Measurements from ENCODE around the gene TST.
"Not testable (repeated sequence)": the region's sequence is repeated elsewhere in the genome, so short reads cannot be mapped to it uniquely, and the experiment has no call there.

Gene TST

DNA sequence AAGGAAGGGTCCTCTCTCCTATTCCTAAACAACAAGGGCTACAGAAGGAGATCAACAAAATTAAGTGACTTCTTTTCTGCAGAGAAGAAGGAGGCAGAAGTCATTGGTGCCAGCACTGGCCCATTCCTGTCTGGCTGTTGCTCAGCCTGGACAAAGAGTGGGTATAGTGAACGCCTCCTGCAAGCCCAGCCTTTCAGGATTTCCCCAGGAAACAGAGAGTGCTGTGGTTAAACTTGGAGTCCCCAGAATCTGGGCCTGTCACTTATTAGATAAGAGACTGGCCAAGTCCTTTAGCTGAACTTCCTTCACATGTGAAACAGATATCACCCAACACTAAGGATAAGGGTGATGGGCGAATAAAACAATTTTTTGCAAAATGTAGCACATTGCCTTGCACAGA lies 10.9 kb downstream of the TST start:
- Histone ChIP-seq H3K9me3 (replicated peaks; ENCODE audit: low read length) (no peaks in the 10 kb centered on the region), H3K4me3 (ENCODE audit: low read length) (no peak overlapping the region), H3K27me3 (ENCODE audit: control insufficient read depth, insufficient read depth, low read length) (peaks cover 45% of the 10 kb centered on the region), H3K9ac (ENCODE audit: low read depth, low read length) (no peak overlapping the region), H3K4me1 (ENCODE audit: control insufficient read depth, insufficient read depth, low read length) (peaks cover 5% of the 10 kb centered on the region), H3K4me2 (ENCODE audit: low read length) (no peak overlapping the region), H3K36me3 (ENCODE audit: insufficient read depth, low read length) (no peaks in the 10 kb centered on the region)

DNA sequence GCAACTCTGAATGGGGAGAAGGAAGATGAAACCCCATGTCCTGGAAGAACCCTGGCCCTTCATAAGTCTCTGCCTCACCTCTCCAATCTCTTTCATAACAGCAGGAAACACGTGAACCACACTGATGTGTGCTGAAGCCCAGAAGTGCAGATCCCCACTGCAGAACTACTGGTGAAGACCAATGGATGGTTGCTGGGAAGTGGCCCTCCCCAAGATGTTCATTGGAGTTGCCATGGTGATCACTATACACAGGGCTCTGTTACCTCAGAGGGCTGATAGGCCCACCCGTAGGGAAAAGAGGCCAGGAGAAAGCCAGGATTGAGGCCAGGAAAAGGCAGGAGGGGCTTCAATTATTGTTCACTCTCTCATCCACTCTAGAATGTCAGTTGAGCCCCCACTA lies 11.6 kb downstream of the TST start:
- H3K9ac ChIP-seq (ENCODE audit: low read depth, low read length): no peak overlapping the region
- no peaks in the 10 kb centered on the region for H3K9me3 ChIP-seq (replicated peaks; ENCODE audit: low read length)
- no peaks in the 10 kb centered on the region for H3K36me3 ChIP-seq (ENCODE audit: insufficient read depth, low read length)
- H3K4me2 ChIP-seq (ENCODE audit: low read length): no peak overlapping the region
- H3K4me1 ChIP-seq (ENCODE audit: control insufficient read depth, insufficient read depth, low read length): peaks cover 5% of the 10 kb centered on the region
- peaks cover 52% of the 10 kb centered on the region for H3K27me3 ChIP-seq (ENCODE audit: control insufficient read depth, insufficient read depth, low read length)
- H3K4me3 ChIP-seq (ENCODE audit: low read length): no peak overlapping the region

DNA sequence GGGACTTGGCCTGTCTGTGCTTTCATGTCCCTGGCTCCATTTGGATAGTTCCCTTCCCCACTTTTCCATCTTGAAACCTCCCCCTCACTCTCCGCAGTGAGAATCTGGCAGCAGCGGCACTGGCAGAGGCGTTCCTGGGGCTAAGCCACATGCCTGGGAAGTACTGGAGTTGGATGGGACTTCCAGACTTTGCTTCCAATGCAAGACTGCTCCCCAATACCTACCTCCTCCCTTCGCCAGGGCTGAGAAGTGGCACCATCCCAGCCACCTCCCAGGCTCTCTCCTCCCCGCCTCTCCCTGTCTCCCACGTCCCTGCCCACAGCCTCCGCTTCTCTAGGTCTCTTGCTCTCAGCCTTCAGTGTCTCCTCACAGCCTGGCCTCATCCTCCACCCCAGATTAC lies 16.6 kb downstream of the TST start:
- no peaks in the 10 kb centered on the region for H3K36me3 ChIP-seq (ENCODE audit: insufficient read depth, low read length)
- no peak overlapping the region for H3K4me2 ChIP-seq (ENCODE audit: low read length)
- H3K9me3 ChIP-seq (replicated peaks; ENCODE audit: low read length): no peaks in the 10 kb centered on the region
- H3K27me3 ChIP-seq (ENCODE audit: control insufficient read depth, insufficient read depth, low read length): peaks cover 54% of the 10 kb centered on the region
- H3K4me1 ChIP-seq (ENCODE audit: control insufficient read depth, insufficient read depth, low read length): peaks cover 5% of the 10 kb centered on the region
- H3K4me3 ChIP-seq (ENCODE audit: low read length): no peak overlapping the region
- H3K9ac ChIP-seq (ENCODE audit: low read depth, low read length): no peak overlapping the region

DNA sequence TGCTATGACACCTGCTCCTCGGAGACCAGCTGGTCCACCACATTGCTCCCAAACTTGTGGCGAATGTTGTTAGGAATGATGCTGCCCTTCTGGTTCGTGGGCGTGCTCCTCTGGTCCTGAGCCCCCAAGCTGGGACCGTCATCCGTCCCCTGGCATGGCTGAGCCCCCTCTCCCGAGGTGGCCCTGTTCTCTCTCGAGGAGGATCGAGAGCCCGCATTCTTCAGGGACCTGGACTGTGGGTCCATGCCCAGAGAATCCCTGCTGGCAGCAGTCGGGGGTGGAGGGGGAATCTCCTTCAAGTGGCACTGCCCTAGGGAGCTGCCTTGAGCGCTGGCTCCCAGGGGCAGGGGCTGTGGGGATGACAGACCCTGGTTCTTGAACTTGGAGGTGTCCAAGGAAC lies 17.4 kb downstream of the TST start:
- Histone ChIP-seq H3K9me3 (replicated peaks; ENCODE audit: low read length) (no peaks in the 10 kb centered on the region), H3K4me2 (ENCODE audit: low read length) (no peak overlapping the region), H3K27me3 (ENCODE audit: control insufficient read depth, insufficient read depth, low read length) (peaks cover 53% of the 10 kb centered on the region), H3K36me3 (ENCODE audit: insufficient read depth, low read length) (no peaks in the 10 kb centered on the region), H3K4me3 (ENCODE audit: low read length) (no peak overlapping the region), H3K9ac (ENCODE audit: low read depth, low read length) (no peak overlapping the region), H3K4me1 (ENCODE audit: control insufficient read depth, insufficient read depth, low read length) (peaks cover 5% of the 10 kb centered on the region)

DNA sequence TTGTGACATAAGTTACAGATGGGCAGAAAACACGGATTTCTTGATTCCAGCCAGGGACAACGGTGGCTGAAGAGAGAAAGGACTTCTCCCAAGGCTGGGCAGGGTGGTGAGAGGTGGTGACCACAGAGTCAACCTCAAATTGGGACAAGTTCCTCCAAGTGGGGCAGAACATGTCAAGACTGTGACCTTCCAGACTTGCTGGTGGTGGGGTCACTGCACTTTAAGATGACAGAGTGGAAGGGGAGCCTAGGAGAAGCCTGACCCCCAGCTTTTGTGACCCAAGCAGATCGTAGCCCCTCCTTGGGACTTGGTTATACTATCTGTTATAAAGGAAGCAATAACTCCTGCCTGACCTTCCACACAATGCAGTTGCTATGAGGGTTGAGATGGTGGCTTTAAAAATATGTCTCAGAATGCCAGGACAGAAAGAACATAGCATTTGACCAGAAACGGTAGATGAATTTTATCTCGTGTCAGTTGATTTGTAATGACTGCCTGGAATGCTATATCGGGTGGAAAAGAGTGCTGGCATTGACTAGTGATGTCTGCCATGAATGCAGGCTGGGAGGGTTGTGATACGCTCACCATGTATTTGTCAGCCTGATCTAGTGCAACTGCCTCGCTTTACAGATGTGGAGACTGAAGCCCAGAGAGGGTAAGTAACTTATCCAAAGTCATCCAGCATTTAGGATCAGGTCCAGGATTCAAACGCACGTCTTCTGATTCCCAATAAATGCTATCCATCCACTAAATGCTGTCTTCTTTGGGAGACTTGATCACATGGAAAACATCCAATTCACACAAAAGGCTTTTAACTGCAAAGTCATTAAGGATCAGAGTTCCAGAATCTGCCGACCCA lies 18.3 kb downstream of the TST start:
- Histone ChIP-seq H3K4me2 (ENCODE audit: low read length) (no peak overlapping the region), H3K9me3 (replicated peaks; ENCODE audit: low read length) (no peaks in the 10 kb centered on the region), H3K36me3 (ENCODE audit: insufficient read depth, low read length) (no peaks in the 10 kb centered on the region), H3K27me3 (ENCODE audit: control insufficient read depth, insufficient read depth, low read length) (peaks cover 49% of the 10 kb centered on the region), H3K4me1 (ENCODE audit: control insufficient read depth, insufficient read depth, low read length) (peaks cover 5% of the 10 kb centered on the region), H3K9ac (ENCODE audit: low read depth, low read length) (no peak overlapping the region), H3K4me3 (ENCODE audit: low read length) (no peak overlapping the region)

DNA sequence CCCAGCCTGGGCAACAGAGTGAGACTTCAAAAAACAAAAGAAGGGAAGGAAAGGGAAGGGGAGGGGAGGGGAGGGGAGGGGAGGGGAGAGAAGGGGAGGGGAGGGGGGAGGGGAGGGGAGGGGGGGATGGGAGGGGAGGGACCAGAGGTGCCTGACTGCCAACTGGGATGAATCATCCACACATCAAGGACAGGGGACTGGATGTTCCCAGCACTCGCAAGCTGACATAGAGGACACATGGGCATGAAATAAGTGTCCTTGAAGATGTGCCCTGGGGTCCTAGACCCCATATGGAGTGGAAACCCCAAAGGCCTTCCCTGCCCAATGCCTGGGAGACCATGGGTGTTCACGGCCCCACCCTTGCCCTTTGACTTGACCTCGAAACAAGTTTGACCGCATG lies 19.8 kb downstream of the TST start:
- Histone ChIP-seq H3K4me3 (ENCODE audit: low read length) (no peak overlapping the region), H3K4me2 (ENCODE audit: low read length) (no peak overlapping the region), H3K4me1 (ENCODE audit: control insufficient read depth, insufficient read depth, low read length) (peaks cover 5% of the 10 kb centered on the region), H3K36me3 (ENCODE audit: insufficient read depth, low read length) (no peaks in the 10 kb centered on the region), H3K9me3 (replicated peaks; ENCODE audit: low read length) (no peaks in the 10 kb centered on the region), H3K27me3 (ENCODE audit: control insufficient read depth, insufficient read depth, low read length) (peaks cover 41% of the 10 kb centered on the region), H3K9ac (ENCODE audit: low read depth, low read length) (no peak overlapping the region)

DNA sequence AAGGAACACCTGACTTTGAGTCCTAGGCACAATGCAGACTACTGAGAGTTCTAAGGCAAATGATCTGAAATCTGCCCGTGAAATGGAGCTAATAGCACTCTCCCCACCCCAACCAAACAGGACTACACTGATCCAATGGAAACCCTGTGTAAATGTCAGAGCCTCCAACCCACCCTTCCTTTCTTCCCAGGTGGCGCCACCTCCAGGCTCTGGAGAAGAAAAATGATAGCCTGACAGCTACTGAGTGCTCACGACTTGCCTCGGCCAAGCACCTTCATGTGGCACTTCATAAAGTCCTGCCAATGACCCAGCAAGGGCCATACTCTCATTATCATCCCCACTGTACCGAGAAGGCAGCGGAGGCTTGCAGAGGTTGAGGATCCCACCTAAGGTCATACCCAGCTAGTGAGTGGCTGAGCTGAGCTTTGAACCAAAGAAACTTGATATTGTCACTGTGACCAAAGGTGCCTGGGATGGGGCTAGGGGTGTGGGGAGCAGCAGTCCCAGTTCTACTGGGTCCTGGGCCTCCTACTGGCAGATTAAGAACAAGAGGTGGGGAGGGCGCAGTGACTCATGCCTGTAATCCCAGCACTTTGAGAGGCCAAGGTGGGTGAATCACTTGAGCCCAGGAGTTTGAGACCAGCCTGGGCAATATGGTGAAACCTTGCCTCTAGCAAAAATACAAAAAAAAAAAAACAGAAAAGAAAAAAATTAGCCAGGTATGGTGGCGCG lies 20.5 kb downstream of the TST start:
- H3K4me2 ChIP-seq (ENCODE audit: low read length): no peak overlapping the region
- peaks cover 44% of the 10 kb centered on the region for H3K27me3 ChIP-seq (ENCODE audit: control insufficient read depth, insufficient read depth, low read length)
- no peaks in the 10 kb centered on the region for H3K9me3 ChIP-seq (replicated peaks; ENCODE audit: low read length)
- no peak overlapping the region for H3K9ac ChIP-seq (ENCODE audit: low read depth, low read length)
- no peaks in the 10 kb centered on the region for H3K36me3 ChIP-seq (ENCODE audit: insufficient read depth, low read length)
- peaks cover 5% of the 10 kb centered on the region for H3K4me1 ChIP-seq (ENCODE audit: control insufficient read depth, insufficient read depth, low read length)
- no peak overlapping the region for H3K4me3 ChIP-seq (ENCODE audit: low read length)

DNA sequence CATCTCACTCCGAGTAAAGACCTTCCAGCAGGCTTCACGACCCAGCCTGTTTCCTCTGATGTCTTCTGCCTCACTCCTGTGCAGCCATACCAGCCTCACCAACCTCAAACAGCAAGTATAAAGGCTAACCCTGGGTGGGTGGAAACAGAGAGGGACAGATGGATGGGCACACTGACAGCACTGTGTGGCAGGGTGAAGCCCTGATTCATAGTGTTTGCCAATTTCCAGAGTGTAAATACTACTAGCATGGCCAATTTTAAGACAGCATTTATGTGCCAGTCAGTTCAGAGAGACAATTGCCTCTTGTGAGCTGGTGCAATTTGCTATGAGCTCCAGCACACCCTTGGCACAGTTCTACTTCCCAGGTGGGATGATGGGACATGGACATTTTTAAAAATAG lies 21.5 kb downstream of the TST start:
- peaks cover 5% of the 10 kb centered on the region for H3K4me1 ChIP-seq (ENCODE audit: control insufficient read depth, insufficient read depth, low read length)
- H3K36me3 ChIP-seq (ENCODE audit: insufficient read depth, low read length): no peaks in the 10 kb centered on the region
- H3K9me3 ChIP-seq (replicated peaks; ENCODE audit: low read length): no peaks in the 10 kb centered on the region
- H3K4me3 ChIP-seq (ENCODE audit: low read length): no peak overlapping the region
- H3K27me3 ChIP-seq (ENCODE audit: control insufficient read depth, insufficient read depth, low read length): peaks cover 40% of the 10 kb centered on the region
- no peak overlapping the region for H3K9ac ChIP-seq (ENCODE audit: low read depth, low read length)
- no peak overlapping the region for H3K4me2 ChIP-seq (ENCODE audit: low read length)

DNA sequence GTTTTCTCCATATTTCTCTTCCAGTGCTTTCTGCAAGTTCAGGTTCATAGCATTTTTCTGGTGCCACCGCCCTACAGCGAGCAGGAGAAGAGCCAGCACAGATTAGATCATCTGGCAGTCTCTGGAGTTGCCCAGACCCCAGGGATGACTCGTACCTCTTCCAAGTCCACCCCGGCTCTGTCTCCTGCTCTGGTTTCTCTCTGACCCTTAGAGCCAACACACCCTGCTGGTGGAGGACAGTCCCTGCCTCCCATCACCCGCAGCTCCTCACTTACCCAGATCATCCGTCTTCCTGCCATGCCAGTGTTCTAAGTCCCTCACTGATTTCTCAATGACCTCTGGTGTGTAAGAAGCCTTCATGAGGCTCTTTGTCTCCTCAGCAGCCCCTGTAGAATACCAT lies 28.0 kb downstream of the TST start:
- Histone ChIP-seq H3K9me3 (replicated peaks; ENCODE audit: low read length) (no peaks in the 10 kb centered on the region), H3K4me3 (ENCODE audit: low read length) (no peak overlapping the region), H3K9ac (ENCODE audit: low read depth, low read length) (no peak overlapping the region), H3K36me3 (ENCODE audit: insufficient read depth, low read length) (no peaks in the 10 kb centered on the region), H3K4me1 (ENCODE audit: control insufficient read depth, insufficient read depth, low read length) (no peaks in the 10 kb centered on the region), H3K4me2 (ENCODE audit: low read length) (no peak overlapping the region), H3K27me3 (ENCODE audit: control insufficient read depth, insufficient read depth, low read length) (peaks cover 30% of the 10 kb centered on the region)

DNA sequence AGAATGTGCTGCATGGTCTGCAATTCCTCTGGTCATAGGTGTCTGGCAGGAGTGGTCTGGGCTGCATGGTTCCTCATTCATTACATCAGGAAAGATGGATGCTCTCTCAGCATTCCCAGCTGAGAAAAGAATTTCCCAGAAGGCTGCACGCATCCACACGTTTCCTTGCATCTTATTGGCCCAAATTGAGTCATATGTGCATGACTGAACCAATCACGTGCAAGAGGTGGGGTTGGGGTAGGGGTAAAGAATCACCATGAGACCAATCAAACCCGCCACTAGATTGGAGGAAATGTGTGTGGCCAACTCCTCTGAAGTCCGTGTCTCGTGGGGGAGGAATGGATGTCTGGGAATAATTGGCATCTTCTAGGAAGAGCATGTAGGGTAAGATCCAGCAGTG lies 28.8 kb downstream of the TST start:
- Histone ChIP-seq H3K9me3 (replicated peaks; ENCODE audit: low read length) (peaks cover 6% of the 10 kb centered on the region), H3K27me3 (ENCODE audit: control insufficient read depth, insufficient read depth, low read length) (peaks cover 30% of the 10 kb centered on the region), H3K9ac (ENCODE audit: low read depth, low read length) (no peak overlapping the region), H3K4me2 (ENCODE audit: low read length) (no peak overlapping the region), H3K4me1 (ENCODE audit: control insufficient read depth, insufficient read depth, low read length) (no peaks in the 10 kb centered on the region), H3K4me3 (ENCODE audit: low read length) (no peak overlapping the region), H3K36me3 (ENCODE audit: insufficient read depth, low read length) (no peaks in the 10 kb centered on the region)

DNA sequence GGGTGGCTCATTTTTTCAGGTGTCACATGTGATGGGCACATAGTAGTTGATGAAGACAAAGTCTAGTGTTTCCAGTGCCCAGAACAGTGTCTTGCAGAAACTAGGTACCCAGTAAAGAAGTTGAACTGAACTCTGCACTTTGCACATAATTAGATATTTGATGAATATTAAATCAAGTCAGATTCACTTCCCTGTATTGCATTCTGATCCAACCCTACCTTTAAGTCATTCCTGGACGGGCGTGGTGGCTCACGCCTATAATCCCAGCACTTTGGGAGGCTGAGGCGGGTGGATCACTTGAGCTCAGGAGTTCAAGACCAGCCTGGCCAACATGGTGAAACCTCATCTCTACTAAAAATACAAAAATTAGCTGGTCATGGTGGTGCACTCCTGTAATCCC lies 30.2 kb downstream of the TST start:
- not testable (repeated sequence) for H3K4me1 ChIP-seq (ENCODE audit: control insufficient read depth, insufficient read depth, low read length)
- peaks cover 25% of the 10 kb centered on the region for H3K27me3 ChIP-seq (ENCODE audit: control insufficient read depth, insufficient read depth, low read length)

More for the DNA sequence above, 30.2 kb downstream of the TST start:
- H3K9ac ChIP-seq (ENCODE audit: low read depth, low read length); H3K4me2 ChIP-seq (ENCODE audit: low read length); H3K4me3 ChIP-seq (ENCODE audit: low read length); H3K36me3 ChIP-seq (ENCODE audit: insufficient read depth, low read length); H3K9me3 ChIP-seq (replicated peaks; ENCODE audit: low read length): not testable (repeated sequence)

Data from skeletal muscle satellite cell (primary cell).